ENCODE data around the gene TRIM41.

DNA sequence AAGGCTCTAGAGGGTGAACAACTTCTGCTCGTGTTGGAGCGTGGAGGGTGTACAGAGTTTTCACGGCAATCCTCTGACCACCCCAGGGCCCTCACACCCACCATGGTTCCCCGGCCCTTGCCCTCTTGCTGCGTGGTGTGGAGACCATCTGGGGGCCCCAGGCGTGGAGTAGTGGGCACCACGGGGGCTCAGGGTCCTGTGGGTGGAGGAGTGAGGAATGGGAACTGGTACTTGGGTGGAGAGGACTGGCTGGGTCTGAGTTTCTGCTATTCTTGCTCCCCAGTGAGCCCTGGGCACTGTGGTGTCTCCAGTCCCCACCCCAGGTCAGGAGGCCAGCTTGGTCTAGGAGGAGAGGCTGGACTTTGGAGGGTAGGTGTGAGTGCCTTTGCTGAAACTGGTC lies 59.8 kb downstream of the TRIM41 start:
- TF ChIP-seq, protein P1, sequence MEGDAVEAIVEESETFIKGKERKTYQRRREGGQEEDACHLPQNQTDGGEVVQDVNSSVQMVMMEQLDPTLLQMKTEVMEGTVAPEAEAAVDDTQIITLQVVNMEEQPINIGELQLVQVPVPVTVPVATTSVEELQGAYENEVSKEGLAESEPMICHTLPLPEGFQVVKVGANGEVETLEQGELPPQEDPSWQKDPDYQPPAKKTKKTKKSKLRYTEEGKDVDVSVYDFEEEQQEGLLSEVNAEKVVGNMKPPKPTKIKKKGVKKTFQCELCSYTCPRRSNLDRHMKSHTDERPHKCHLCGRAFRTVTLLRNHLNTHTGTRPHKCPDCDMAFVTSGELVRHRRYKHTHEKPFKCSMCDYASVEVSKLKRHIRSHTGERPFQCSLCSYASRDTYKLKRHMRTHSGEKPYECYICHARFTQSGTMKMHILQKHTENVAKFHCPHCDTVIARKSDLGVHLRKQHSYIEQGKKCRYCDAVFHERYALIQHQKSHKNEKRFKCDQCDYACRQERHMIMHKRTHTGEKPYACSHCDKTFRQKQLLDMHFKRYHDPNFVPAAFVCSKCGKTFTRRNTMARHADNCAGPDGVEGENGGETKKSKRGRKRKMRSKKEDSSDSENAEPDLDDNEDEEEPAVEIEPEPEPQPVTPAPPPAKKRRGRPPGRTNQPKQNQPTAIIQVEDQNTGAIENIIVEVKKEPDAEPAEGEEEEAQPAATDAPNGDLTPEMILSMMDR (IDR thresholded peaks at IDR 0.05; ENCODE audit: poor library complexity, severe bottlenecking) = no peak
- TF ChIP-seq, protein P2, sequence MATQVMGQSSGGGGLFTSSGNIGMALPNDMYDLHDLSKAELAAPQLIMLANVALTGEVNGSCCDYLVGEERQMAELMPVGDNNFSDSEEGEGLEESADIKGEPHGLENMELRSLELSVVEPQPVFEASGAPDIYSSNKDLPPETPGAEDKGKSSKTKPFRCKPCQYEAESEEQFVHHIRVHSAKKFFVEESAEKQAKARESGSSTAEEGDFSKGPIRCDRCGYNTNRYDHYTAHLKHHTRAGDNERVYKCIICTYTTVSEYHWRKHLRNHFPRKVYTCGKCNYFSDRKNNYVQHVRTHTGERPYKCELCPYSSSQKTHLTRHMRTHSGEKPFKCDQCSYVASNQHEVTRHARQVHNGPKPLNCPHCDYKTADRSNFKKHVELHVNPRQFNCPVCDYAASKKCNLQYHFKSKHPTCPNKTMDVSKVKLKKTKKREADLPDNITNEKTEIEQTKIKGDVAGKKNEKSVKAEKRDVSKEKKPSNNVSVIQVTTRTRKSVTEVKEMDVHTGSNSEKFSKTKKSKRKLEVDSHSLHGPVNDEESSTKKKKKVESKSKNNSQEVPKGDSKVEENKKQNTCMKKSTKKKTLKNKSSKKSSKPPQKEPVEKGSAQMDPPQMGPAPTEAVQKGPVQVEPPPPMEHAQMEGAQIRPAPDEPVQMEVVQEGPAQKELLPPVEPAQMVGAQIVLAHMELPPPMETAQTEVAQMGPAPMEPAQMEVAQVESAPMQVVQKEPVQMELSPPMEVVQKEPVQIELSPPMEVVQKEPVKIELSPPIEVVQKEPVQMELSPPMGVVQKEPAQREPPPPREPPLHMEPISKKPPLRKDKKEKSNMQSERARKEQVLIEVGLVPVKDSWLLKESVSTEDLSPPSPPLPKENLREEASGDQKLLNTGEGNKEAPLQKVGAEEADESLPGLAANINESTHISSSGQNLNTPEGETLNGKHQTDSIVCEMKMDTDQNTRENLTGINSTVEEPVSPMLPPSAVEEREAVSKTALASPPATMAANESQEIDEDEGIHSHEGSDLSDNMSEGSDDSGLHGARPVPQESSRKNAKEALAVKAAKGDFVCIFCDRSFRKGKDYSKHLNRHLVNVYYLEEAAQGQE (IDR thresholded peaks at IDR 0.05; ENCODE audit: borderline replicate concordance) = no peak
- TF ChIP-seq RAD21 (conservative IDR thresholded peaks at IDR 0.05) = no peak
- TF ChIP-seq TAF1 (IDR thresholded peaks at IDR 0.05; ENCODE audit: low read depth) = no peak
- TF ChIP-seq EZH2 (IDR thresholded peaks at IDR 0.05; ENCODE audit: borderline replicate concordance, insufficient read depth, low read length, poor library complexity, severe bottlenecking) = no peak
- no peak for TF ChIP-seq POLR2AphosphoS5 (IDR thresholded peaks at IDR 0.05)
- no peak for TF ChIP-seq EP300 (conservative IDR thresholded peaks at IDR 0.05; ENCODE audit: poor library complexity, severe bottlenecking)

All from neural cell (in vitro differentiated cells).